ENCODE measurements around the gene FFAR1. TPM values are rescaled to one million over a fixed set of nuclear protein-coding genes. Genes with fewer than 3 reads are reported as not detected.

The FFAR1 gene
- total and polyA plus RNA-seq, 2 experiments from 2014 or later: 0.11 TPM; not detected in 1

- TF ChIP-seq CTCF (IDR thresholded peaks at IDR 0.05; ENCODE audit: low read depth, low read length): no peak
- Histone ChIP-seq H3K27ac (peak overlapping the region; percentile 58), H3K36me3 (no peaks in the 10 kb centered on the region), H3K4me3 (no peak overlapping the region), H3K4me1 (ENCODE audit: low read depth) (peaks cover 10% of the 10 kb centered on the region), H3K9me3 (ENCODE audit: low read depth) (no peaks in the 10 kb centered on the region), H3K27me3 (no peaks in the 10 kb centered on the region)
- DNase-seq (ENCODE audit: low read depth in 1 of 2, low spot score in 1 of 2): peak in 1 of 2 donors; percentile 18
These were observed 47.9 kb downstream of the FFAR1 start for GRCh38 chr19:35395382-35396199.

GRCh38 chr19:35396240-35396885 is 48.7 kb downstream of the FFAR1 start:
- no peak overlapping the region for H3K27ac ChIP-seq
- no peaks in the 10 kb centered on the region for H3K27me3 ChIP-seq
- DNase-seq (ENCODE audit: low read depth in 1 of 2, low spot score in 1 of 2): no peak

GRCh38 chr19:35397064-35397463 is 49.4 kb downstream of the FFAR1 start:
- H3K4me3 ChIP-seq: no peak overlapping the region
- no peak for DNase-seq (ENCODE audit: low read depth in 1 of 2, low spot score in 1 of 2)
- no peak overlapping the region for H3K27ac ChIP-seq
- H3K4me1 ChIP-seq (ENCODE audit: low read depth): peaks cover 10% of the 10 kb centered on the region
- no peak for TF ChIP-seq CTCF (IDR thresholded peaks at IDR 0.05; ENCODE audit: low read depth, low read length)
- no peaks in the 10 kb centered on the region for H3K9me3 ChIP-seq (ENCODE audit: low read depth)
- no peaks in the 10 kb centered on the region for H3K27me3 ChIP-seq
- H3K36me3 ChIP-seq: no peaks in the 10 kb centered on the region

More at GRCh38 chr19:35396240-35396885, 48.7 kb downstream of the FFAR1 start:
- peaks cover 10% of the 10 kb centered on the region for H3K4me1 ChIP-seq (ENCODE audit: low read depth)
- H3K9me3 ChIP-seq (ENCODE audit: low read depth): no peaks in the 10 kb centered on the region
- no peak overlapping the region for H3K4me3 ChIP-seq
- H3K36me3 ChIP-seq: no peaks in the 10 kb centered on the region
- TF ChIP-seq CTCF (IDR thresholded peaks at IDR 0.05; ENCODE audit: low read depth, low read length): no peak

Other genes starting within 250 kb of the FFAR1 start
- not detected in 2 replicates for gene FXYD3, start 232.1 kb upstream of the FFAR1 start, total RNA-seq
- 0.35 TPM in 1 of 2 replicates, not detected in the other for gene FXYD3, start 232.1 kb upstream of the FFAR1 start, polyA plus RNA-seq
- gene LGI4, start 212.8 kb upstream of the FFAR1 start, total RNA-seq: 42.0 and 45.5 TPM in 2 replicates
- 26.7 and 27.5 TPM in 2 replicates for gene LGI4, start 212.8 kb upstream of the FFAR1 start, polyA plus RNA-seq
- gene FXYD1, start 209.1 kb upstream of the FFAR1 start, total RNA-seq: 105 and 154 TPM in 2 replicates
- 268 and 314 TPM in 2 replicates for gene FXYD1, start 209.1 kb upstream of the FFAR1 start, polyA plus RNA-seq
- 2.6 and 4.5 TPM in 2 replicates for gene FXYD7, start 204.6 kb upstream of the FFAR1 start, total RNA-seq
- 3.5 and 5.0 TPM in 2 replicates for gene FXYD7, start 204.6 kb upstream of the FFAR1 start, polyA plus RNA-seq
- 12.2 and 14.5 TPM in 2 replicates for gene FXYD5, start 193.2 kb upstream of the FFAR1 start, total RNA-seq
- gene FXYD5, start 193.2 kb upstream of the FFAR1 start, polyA plus RNA-seq: 11.3 and 19.3 TPM in 2 replicates
- not detected in 2 replicates for gene FAM187B, start 119.2 kb upstream of the FFAR1 start, total RNA-seq
- not detected in 2 replicates for gene FAM187B, start 119.2 kb upstream of the FFAR1 start, polyA plus RNA-seq
- 40.1 and 63.6 TPM in 2 replicates for gene LSR, start 98.9 kb upstream of the FFAR1 start, total RNA-seq
- gene LSR, start 98.9 kb upstream of the FFAR1 start, polyA plus RNA-seq: 77.0 and 91.9 TPM in 2 replicates
- gene USF2, start 78.9 kb upstream of the FFAR1 start, total RNA-seq: 210 and 235 TPM in 2 replicates
- 27.9 and 31.7 TPM in 2 replicates for gene USF2, start 78.9 kb upstream of the FFAR1 start, polyA plus RNA-seq
- gene HAMP, start 65.4 kb upstream of the FFAR1 start, total RNA-seq: 2.5 and 3.7 TPM in 2 replicates
- 10.6 and 25.6 TPM in 2 replicates for gene HAMP, start 65.4 kb upstream of the FFAR1 start, polyA plus RNA-seq
- gene MAG, start 55.7 kb upstream of the FFAR1 start, total RNA-seq: 2.1 and 2.4 TPM in 2 replicates
- 1.2 and 1.3 TPM in 2 replicates for gene MAG, start 55.7 kb upstream of the FFAR1 start, polyA plus RNA-seq
- gene CD22, start 18.7 kb upstream of the FFAR1 start, total RNA-seq: 0.28 and 0.51 TPM in 2 replicates
- gene CD22, start 18.7 kb upstream of the FFAR1 start, polyA plus RNA-seq: 0.50 TPM in 1 of 2 replicates, not detected in the other
- 0.21 TPM in 1 of 2 replicates, not detected in the other for gene FFAR3, start 10.6 kb downstream of the FFAR1 start, total RNA-seq
- gene FFAR3, start 10.6 kb downstream of the FFAR1 start, polyA plus RNA-seq: not detected in 2 replicates
- 0.33 and 0.42 TPM in 2 replicates for gene GPR42, start 23.2 kb downstream of the FFAR1 start, total RNA-seq
- 0.32 TPM in 1 of 2 replicates, not detected in the other for gene GPR42, start 23.2 kb downstream of the FFAR1 start, polyA plus RNA-seq
- gene FFAR2, start 100.4 kb downstream of the FFAR1 start, total RNA-seq: not detected in 2 replicates
- not detected in 2 replicates for gene FFAR2, start 100.4 kb downstream of the FFAR1 start, polyA plus RNA-seq
- gene KRTDAP, start 142.6 kb downstream of the FFAR1 start, total RNA-seq: 0.60 TPM in 1 of 2 replicates, not detected in the other
- gene KRTDAP, start 142.6 kb downstream of the FFAR1 start, polyA plus RNA-seq: 1.4 and 2.2 TPM in 2 replicates
- 232 and 289 TPM in 2 replicates for gene DMKN, start 165.7 kb downstream of the FFAR1 start, total RNA-seq
- 220 and 329 TPM in 2 replicates for gene DMKN, start 165.7 kb downstream of the FFAR1 start, polyA plus RNA-seq
- gene SBSN, start 180.4 kb downstream of the FFAR1 start, total RNA-seq: 0.15 TPM in 1 of 2 replicates, not detected in the other
- not detected in 2 replicates for gene SBSN, start 180.4 kb downstream of the FFAR1 start, polyA plus RNA-seq
- gene GAPDHS, start 185.6 kb downstream of the FFAR1 start, total RNA-seq: 0.46 TPM in 1 of 2 replicates, not detected in the other
- gene GAPDHS, start 185.6 kb downstream of the FFAR1 start, polyA plus RNA-seq: not detected in 2 replicates
- 95.9 and 149 TPM in 2 replicates for gene TMEM147, start 197.7 kb downstream of the FFAR1 start, total RNA-seq
- 186 and 260 TPM in 2 replicates for gene TMEM147, start 197.7 kb downstream of the FFAR1 start, polyA plus RNA-seq
- 0.74 TPM in 1 of 2 replicates, not detected in the other for gene ATP4A, start 215.8 kb downstream of the FFAR1 start, total RNA-seq
- gene ATP4A, start 215.8 kb downstream of the FFAR1 start, polyA plus RNA-seq: 0.10 TPM in 1 of 2 replicates, not detected in the other
- gene PMIS2, start 238.3 kb downstream of the FFAR1 start, total RNA-seq: not detected in 2 replicates
- not detected in 2 replicates for gene PMIS2, start 238.3 kb downstream of the FFAR1 start, polyA plus RNA-seq